GM18499 (cell line): ENCODE data around the gene C10orf67.
"Not testable (repeated sequence)": the region's sequence is repeated elsewhere in the genome, so short reads cannot be mapped to it uniquely, and the experiment has no call there.

Source experiments
- ATAC-seq: cut with Tn5 transposase; IDR thresholded peaks from one replicate; pipeline ENCODE4 v1.9.1; 2021; ENCODE audit warnings: moderate number of reproducible peaks; ENCODE audit not compliant: insufficient read depth, unreplicated experiment

The C10orf67 gene

GRCh38 chr10:23326544-23327307, 17.9 kb downstream of the C10orf67 start:
- ATAC-seq, result no peak

GRCh38 chr10:23325132-23325531, 19.5 kb downstream of the C10orf67 start:
- ATAC-seq, result no peak

- ATAC-seq, result no peak
These were observed 20.2 kb downstream of the C10orf67 start for GRCh38 chr10:23324351-23324750.

GRCh38 chr10:23322082-23322481, 22.5 kb downstream of the C10orf67 start:
- ATAC-seq, result no peak

GRCh38 chr10:23319835-23320234, 24.8 kb downstream of the C10orf67 start:
- ATAC-seq, result no peak

- ATAC-seq, result no peak
These were observed 26.2 kb downstream of the C10orf67 start for GRCh38 chr10:23318359-23318758.

GRCh38 chr10:23317416-23317815, 27.2 kb downstream of the C10orf67 start:
- no peak for ATAC-seq

- no peak for ATAC-seq
These were observed 28.2 kb downstream of the C10orf67 start for GRCh38 chr10:23316406-23316805.

- no peak for ATAC-seq
These were observed 28.6 kb downstream of the C10orf67 start for GRCh38 chr10:23315966-23316365.

GRCh38 chr10:23314835-23315239, 29.8 kb downstream of the C10orf67 start:
- ATAC-seq, result no peak

GRCh38 chr10:23311034-23311433, 33.6 kb downstream of the C10orf67 start:
- no peak for ATAC-seq

GRCh38 chr10:23310404-23310803, 34.2 kb downstream of the C10orf67 start:
- ATAC-seq, result no peak

- not testable (repeated sequence) for ATAC-seq
These were observed 44.6 kb downstream of the C10orf67 start for GRCh38 chr10:23299961-23300360.

GRCh38 chr10:23294638-23295247, 49.9 kb downstream of the C10orf67 start:
- ATAC-seq, result no peak

- no peak for ATAC-seq
These were observed 50.5 kb downstream of the C10orf67 start for GRCh38 chr10:23293973-23294590.

GRCh38 chr10:23293145-23293724, 51.4 kb downstream of the C10orf67 start:
- no peak for ATAC-seq

- no peak for ATAC-seq
These were observed 52.9 kb downstream of the C10orf67 start for GRCh38 chr10:23291551-23292334.

- no peak for ATAC-seq
These were observed 59.8 kb downstream of the C10orf67 start for GRCh38 chr10:23284674-23285335.

GRCh38 chr10:23284155-23284554, 60.4 kb downstream of the C10orf67 start:
- ATAC-seq, result no peak

GRCh38 chr10:23283680-23284079, 60.9 kb downstream of the C10orf67 start:
- no peak for ATAC-seq
